Esophagus muscularis mucosa (tissue), 4 donors: ENCODE measurements around the gene ABCA1. TPM values are rescaled to one million over a fixed set of nuclear protein-coding genes. Genes with fewer than 3 reads are reported as not detected.

Experiments
- DNase-seq: peaks from one replicate; pipeline ENCODE4 v3.0.0-alpha.2; 2017; ENCODE audit errors: extremely low spot score
- H3K27ac ChIP-seq, 4 donors: fragments of 200-600 bp; sonication (generic); replicated peaks in 1 of 4; 1 replicate in 3 of 4; 2 replicates in 1 of 4; pipeline ENCODE4 v1.5.1; 2016 to 2019; ENCODE audit warnings: mild to moderate bottlenecking in 1 of 4
- H3K27me3 ChIP-seq, 4 donors: fragments of 200-600 bp; sonication (generic); one replicate each; pipeline versions ENCODE4 v1.5.1 to v1.6.0; 2016 to 2019
- H3K36me3 ChIP-seq, 4 donors: fragments of 200-600 bp; sonication (generic); one replicate each; pipeline ENCODE4 v1.5.1; 2016 to 2019
- H3K4me1 ChIP-seq, 4 donors: fragments of 200-600 bp; sonication (generic); one replicate each; pipeline ENCODE4 v1.5.1; 2016 to 2019
- H3K4me3 ChIP-seq, 4 donors: fragments of 200-600 bp; sonication (generic); 1 replicate in 2 of 4; 2 replicates in 2 of 4; pipeline ENCODE4 v1.5.1; 2016 to 2019; ENCODE audit warnings: mild to moderate bottlenecking in 4 of 4, moderate library complexity in 1 of 4
- H3K9me3 ChIP-seq, 4 donors: fragments of 200-600 bp; sonication (generic); 1 replicate in 3 of 4; 2 replicates in 1 of 4; pipeline ENCODE4 v1.5.1; 2016 to 2019
- CTCF ChIP-seq, 3 experiments: fragments of 200-600 bp in 2 of 3; fragments of 450-650 bp in 1 of 3; sonication (generic) in 2 of 3; IDR thresholded peaks; one replicate each; pipeline ENCODE4 v1.5.1; 2017 to 2019; ENCODE audit warnings: antibody characterized with exemption in 3 of 3, mild to moderate bottlenecking in 2 of 3, moderate library complexity in 1 of 3
- EP300 ChIP-seq: sonication (generic); formaldehyde crosslinking; IDR thresholded peaks from one replicate; pipeline ENCODE4 v1.6.1; 2017; ENCODE audit warnings: antibody characterized with exemption
- POLR2A ChIP-seq: fragments of 450-650 bp; IDR thresholded peaks from one replicate; pipeline ENCODE4 v1.6.1; 2017; ENCODE audit warnings: antibody characterized with exemption, moderate library complexity, mild to moderate bottlenecking, low read depth
- POLR2AphosphoS5 ChIP-seq, 2 donors: sonication (generic); formaldehyde crosslinking; IDR thresholded peaks; one replicate each; pipeline ENCODE4 v1.6.1; 2017; ENCODE audit warnings: antibody characterized with exemption in 2 of 2
- WGBS: methylation state at CpG from one replicate; pipeline ENCODE4 v1.1.5; 2018; 5-methylcytosine and 5-hydroxymethylcytosine counted together
- intact Hi-C: fragments of 100-400 bp; cut with DNase I; formaldehyde crosslinking; loops from one replicate; pipeline ENCODE4 v1.15.1; 2023
- total RNA-seq, 4 donors: library from RNA; depleted of rRNA; stranded (reverse); fragments of >200 nt; gene quantifications; one replicate each; pipeline versions ENCODE4 v1.1.0 to v1.2.1, GENCODE V29; 2016

Gene ABCA1
- total RNA-seq, 4 donors from 2014 or later: 47.8 to 73.9 (median 54.7) TPM

DNA sequence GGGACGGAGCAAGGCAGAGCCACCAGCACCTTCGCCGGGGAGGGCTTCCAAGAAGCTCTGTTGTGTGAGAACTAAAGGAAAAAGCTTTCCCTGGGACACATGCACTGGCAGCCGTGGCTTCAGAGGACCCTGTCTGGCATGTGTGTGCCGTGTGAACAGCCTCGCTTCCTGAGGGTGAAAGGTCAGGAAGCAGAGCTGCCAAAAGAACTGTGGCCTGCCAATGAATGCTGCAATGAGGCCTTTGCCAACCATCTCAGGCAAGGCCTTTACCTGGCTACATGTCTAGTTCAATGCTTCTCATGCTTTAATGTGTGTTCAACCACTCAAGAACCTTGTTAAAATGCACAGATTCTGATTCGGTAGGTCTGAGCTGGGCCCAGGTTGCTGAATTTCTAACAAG is 110.5 kb downstream of the ABCA1 start:
- DNase-seq: no peak
- Histone ChIP-seq H3K27me3 (no peaks in the 10 kb centered on the region), H3K4me1 (no peaks in the 10 kb centered on the region), H3K4me3 (no peak overlapping the region), H3K27ac (no peak overlapping the region), H3K9me3 (no peaks in the 10 kb centered on the region), H3K36me3 (peaks cover 95 to 100% (median 100%) of the 10 kb centered on the region in 4 donors)
- intact Hi-C loops: no loop called here
- WGBS: 80% methylated on average over 7 of the region's 7 CpGs
- no peak for TF ChIP-seq CTCF (IDR thresholded peaks at IDR 0.05)
- TF ChIP-seq POLR2A: no peak
- TF ChIP-seq EP300: no peak
- TF ChIP-seq POLR2AphosphoS5 (IDR thresholded peaks at IDR 0.05): no peak

- TF ChIP-seq POLR2AphosphoS5 (IDR thresholded peaks at IDR 0.05): peak in 1 of 2 donors; percentile 9
- TF ChIP-seq POLR2A: no peak
- TF ChIP-seq CTCF (IDR thresholded peaks at IDR 0.05): no peak
- no peak for TF ChIP-seq EP300
- WGBS: 100% methylated on average over 3 of the region's 7 CpGs
- no peaks in the 10 kb centered on the region for H3K9me3 ChIP-seq
- H3K4me3 ChIP-seq: no peak overlapping the region
- intact Hi-C loops: no loop called here
- peaks cover 3 to 12% (median 7%) of the 10 kb centered on the region in 4 donors for H3K4me1 ChIP-seq
- H3K27ac ChIP-seq: no peak overlapping the region
- H3K36me3 ChIP-seq: peaks cover 87 to 100% (median 96%) of the 10 kb centered on the region in 4 donors
- no peak for DNase-seq
- H3K27me3 ChIP-seq: no peaks in the 10 kb centered on the region
Measured at GRCh38 chr9:104815851-104816565, 111.9 kb downstream of the ABCA1 start.

GRCh38 chr9:104810421-104811339 is 117.3 kb downstream of the ABCA1 start:
- 81% methylated on average over 10 of the region's 12 CpGs for WGBS
- no peak overlapping the region for H3K4me3 ChIP-seq
- TF ChIP-seq POLR2AphosphoS5 (IDR thresholded peaks at IDR 0.05) (no peak), CTCF (IDR thresholded peaks at IDR 0.05) (no peak), EP300 (no peak), POLR2A (no peak)
- no peaks in the 10 kb centered on the region for H3K27me3 ChIP-seq
- H3K27ac ChIP-seq: peak overlapping the region in 3 of 4 donors; percentile 3 to 40 (median 28)
- peaks cover 6 to 15% (median 14%) of the 10 kb centered on the region in 4 donors for H3K4me1 ChIP-seq
- H3K36me3 ChIP-seq: peaks cover 78 to 99% (median 94%) of the 10 kb centered on the region in 4 donors
- intact Hi-C loops: no loop called here
- no peak for DNase-seq
- H3K9me3 ChIP-seq: no peaks in the 10 kb centered on the region

- no peak overlapping the region for H3K27ac ChIP-seq
- WGBS: 50% methylated on average over 3 of the region's 3 CpGs
- H3K4me3 ChIP-seq: no peak overlapping the region
- H3K27me3 ChIP-seq: no peaks in the 10 kb centered on the region
- peaks cover 6 to 15% (median 14%) of the 10 kb centered on the region in 4 donors for H3K4me1 ChIP-seq
- peaks cover 79 to 99% (median 94%) of the 10 kb centered on the region in 4 donors for H3K36me3 ChIP-seq
- no peak for DNase-seq
- no peak for TF ChIP-seq EP300
- TF ChIP-seq CTCF (IDR thresholded peaks at IDR 0.05): peak in 2 of 3 experiments; percentile 6 to 12
- intact Hi-C loops: loop anchor here (1.0 kb wide), 1 partner anchor 17 kb away; no protein-coding TSS in a partner anchor
- no peaks in the 10 kb centered on the region for H3K9me3 ChIP-seq
Measured at GRCh38 chr9:104808035-104808614, 119.8 kb downstream of the ABCA1 start.
